SU-DHL-6 (cell line): Measurements from ENCODE around the gene NHLRC4.

ENCODE experiments used
- EZH2phosphoT487 ChIP-seq: fragments of 200-600 bp; sonication (generic), shearing (Covaris generic); conservative IDR thresholded peaks from 2 replicates; pipeline ENCODE4 v1.6.1; 2018; ENCODE audit warnings: mild to moderate bottlenecking, antibody characterized with exemption, low read length, moderate library complexity, mixed read lengths
- TF ChIP-seq, protein P1 (sequence below): fragments of 200-600 bp; sonication (generic); IDR thresholded peaks from one replicate; pipeline ENCODE4 v1.5.1; 2017; ENCODE audit warnings: antibody characterized with exemption, mild to moderate bottlenecking, low read length, moderate library complexity; ENCODE audit not compliant: insufficient read depth, poor library complexity, severe bottlenecking

GRCh38 chr16:530111-530817 is 36.5 kb upstream of the NHLRC4 start:
- TF ChIP-seq, protein P1, sequence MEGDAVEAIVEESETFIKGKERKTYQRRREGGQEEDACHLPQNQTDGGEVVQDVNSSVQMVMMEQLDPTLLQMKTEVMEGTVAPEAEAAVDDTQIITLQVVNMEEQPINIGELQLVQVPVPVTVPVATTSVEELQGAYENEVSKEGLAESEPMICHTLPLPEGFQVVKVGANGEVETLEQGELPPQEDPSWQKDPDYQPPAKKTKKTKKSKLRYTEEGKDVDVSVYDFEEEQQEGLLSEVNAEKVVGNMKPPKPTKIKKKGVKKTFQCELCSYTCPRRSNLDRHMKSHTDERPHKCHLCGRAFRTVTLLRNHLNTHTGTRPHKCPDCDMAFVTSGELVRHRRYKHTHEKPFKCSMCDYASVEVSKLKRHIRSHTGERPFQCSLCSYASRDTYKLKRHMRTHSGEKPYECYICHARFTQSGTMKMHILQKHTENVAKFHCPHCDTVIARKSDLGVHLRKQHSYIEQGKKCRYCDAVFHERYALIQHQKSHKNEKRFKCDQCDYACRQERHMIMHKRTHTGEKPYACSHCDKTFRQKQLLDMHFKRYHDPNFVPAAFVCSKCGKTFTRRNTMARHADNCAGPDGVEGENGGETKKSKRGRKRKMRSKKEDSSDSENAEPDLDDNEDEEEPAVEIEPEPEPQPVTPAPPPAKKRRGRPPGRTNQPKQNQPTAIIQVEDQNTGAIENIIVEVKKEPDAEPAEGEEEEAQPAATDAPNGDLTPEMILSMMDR, result no peak
- no peak for TF ChIP-seq EZH2phosphoT487
